LNCAP (cell line): ENCODE results near the gene KCNN3.
A peak's percentile ranks its signal among the peaks of the same experiment; 100 is the strongest.

Experiments
- TF ChIP-seq, protein P1 (sequence below): fragments of 450-650 bp; IDR thresholded peaks from 2 replicates; pipeline ENCODE4 v1.5.1; 2017; ENCODE audit warnings: mild to moderate bottlenecking

Gene KCNN3

DNA sequence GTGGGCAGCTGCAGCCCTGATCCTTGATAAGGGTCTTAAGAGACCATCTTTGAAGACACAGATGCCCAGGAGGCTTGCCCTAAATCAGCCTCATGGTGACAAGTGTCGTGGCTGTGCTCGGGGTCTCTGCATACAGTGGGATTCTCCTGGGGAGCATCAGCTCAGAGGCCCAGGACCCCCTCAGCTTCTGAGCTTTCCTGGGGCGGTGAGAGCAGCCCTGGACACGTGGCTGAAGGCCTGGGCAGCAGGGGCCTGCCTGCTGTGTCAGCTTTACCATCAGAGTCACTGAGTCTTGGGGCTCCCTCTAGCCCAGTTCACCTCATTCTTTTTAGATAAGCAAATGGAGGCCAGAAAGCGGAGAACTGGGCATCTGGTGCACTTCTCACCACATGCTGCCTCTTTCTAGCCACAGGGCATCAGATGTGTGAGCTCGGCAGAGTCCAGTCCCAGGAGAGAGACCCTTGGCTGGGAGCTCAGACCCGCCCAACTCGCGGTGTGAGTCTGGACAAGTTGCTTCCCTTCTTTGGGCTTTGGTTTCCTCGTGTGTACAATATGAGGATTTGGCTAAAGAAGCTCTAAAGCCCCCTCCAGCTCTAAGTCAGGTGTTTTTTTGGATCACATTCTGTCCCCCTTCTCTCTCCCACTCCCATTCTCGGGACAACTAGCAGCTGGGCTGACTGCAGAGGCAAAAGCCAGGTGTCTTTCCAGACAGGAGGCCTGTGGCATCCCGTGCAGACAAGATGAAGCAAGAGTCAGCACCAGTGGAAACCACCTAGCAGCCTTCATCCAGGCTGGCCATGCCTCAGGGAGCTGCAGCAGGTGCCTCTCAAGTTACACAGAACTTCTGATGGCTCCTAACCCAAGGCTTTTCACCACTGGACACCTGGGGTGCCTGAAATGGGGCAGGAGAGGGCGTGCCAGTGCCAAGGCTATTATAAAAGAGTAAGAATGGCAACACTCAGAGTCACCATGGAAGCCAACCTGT is 119.1 kb downstream of the KCNN3 start:
- TF ChIP-seq, protein P1, sequence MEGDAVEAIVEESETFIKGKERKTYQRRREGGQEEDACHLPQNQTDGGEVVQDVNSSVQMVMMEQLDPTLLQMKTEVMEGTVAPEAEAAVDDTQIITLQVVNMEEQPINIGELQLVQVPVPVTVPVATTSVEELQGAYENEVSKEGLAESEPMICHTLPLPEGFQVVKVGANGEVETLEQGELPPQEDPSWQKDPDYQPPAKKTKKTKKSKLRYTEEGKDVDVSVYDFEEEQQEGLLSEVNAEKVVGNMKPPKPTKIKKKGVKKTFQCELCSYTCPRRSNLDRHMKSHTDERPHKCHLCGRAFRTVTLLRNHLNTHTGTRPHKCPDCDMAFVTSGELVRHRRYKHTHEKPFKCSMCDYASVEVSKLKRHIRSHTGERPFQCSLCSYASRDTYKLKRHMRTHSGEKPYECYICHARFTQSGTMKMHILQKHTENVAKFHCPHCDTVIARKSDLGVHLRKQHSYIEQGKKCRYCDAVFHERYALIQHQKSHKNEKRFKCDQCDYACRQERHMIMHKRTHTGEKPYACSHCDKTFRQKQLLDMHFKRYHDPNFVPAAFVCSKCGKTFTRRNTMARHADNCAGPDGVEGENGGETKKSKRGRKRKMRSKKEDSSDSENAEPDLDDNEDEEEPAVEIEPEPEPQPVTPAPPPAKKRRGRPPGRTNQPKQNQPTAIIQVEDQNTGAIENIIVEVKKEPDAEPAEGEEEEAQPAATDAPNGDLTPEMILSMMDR = no peak

DNA sequence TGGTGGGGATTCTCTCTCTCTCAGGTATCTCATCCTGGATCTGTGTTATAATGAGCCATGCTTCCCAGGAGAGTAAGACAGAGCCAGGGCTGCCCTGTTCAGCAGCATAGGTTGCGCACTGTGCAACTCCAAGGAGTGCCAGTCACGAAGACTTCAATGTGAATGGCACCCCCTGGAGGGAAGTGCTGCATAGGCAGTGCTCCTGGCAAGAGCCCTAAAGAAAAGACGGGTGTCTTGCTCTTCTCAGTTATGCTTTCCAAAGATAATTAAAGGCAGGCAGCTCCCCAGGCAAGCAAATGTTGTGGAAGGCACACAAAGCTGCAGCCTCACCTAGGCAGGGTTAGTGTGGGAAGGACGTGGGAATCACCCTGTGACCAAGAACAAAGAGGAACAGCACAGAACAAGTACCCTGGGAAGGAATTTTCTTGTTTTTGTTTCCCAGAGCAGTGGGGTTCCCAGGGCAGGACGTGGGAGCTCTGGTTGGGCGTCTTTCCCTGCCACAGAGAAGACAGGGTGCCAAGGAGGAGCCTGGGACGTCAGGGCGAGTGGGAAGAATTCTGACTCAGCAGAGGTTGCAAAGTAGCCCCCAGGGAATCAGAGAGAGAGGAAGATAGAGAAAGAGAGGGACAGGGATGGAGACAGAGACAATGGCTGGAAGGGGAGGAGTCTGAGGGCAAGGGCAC is 120.9 kb downstream of the KCNN3 start:
- TF ChIP-seq, protein P1 = peak; percentile 41; the same call in 1 of the 2 replicates

DNA sequence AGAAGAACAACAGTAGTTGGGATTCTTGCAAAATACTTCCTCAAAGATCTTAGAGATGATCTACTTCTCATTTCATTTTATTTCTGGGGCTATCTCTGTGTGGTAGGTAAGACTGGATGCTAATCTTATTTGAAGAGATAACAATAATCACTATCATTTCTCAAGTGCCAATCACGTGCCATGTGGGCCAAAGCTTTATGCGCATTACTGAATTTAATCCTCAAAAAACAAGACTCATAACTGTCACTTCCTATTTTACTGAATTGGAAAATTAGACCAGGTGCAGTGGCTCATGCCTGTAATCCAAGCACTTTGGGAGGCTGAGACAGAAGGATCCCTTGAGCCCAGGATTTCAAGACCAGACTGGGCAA is 121.7 kb downstream of the KCNN3 start:
- TF ChIP-seq, protein P1 = no peak

DNA sequence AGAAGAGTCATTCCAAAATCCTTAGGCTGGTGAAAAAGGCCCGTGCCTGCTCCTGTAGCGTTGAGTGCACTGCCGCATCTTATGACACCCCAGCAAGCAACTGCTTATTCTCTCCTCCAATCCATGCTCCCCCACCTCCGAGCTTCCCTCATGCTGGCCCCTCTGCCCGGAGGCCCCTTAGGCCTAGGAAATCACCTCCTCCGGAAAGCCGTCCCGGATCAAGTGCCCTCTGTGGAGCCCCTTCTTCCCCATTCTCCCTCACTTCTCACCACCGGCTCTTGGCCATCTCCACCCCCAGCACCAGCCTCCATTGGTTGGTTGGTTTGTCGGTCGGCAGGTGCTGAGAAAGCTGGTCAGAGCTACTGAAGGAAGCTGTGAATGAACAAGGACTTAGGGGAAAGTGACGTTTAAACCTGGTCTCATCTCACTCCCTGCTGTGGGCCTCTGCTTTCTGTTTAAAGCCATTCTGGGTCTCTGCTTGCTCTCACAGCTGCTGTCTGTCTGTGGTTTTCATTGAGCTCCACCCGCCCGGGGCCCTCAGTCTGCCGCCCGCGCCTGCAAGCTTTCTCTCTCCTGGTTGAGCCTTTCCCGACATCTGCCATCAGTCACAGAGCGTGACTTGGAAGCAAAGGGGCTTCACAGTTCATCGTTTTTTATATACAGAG is 122.2 kb downstream of the KCNN3 start:
- TF ChIP-seq, protein P1 = no peak

DNA sequence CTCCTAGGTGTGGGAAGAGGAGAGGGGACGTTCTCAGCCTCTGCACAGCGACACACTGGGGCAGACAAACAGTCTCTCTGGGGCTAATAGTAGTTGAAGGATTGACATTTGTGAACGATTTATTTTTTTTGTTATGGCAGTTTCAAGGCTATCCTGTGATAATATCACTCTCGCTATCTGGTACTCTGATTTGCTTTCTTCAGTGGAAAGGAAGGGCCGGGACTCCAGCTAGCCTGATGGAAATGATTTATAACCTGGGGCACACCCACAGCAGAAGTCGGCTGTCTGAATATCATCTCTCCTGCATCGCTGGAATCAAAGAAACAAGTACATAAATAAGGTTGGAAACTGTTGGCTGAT is 122.7 kb downstream of the KCNN3 start:
- TF ChIP-seq, protein P1 = no peak

DNA sequence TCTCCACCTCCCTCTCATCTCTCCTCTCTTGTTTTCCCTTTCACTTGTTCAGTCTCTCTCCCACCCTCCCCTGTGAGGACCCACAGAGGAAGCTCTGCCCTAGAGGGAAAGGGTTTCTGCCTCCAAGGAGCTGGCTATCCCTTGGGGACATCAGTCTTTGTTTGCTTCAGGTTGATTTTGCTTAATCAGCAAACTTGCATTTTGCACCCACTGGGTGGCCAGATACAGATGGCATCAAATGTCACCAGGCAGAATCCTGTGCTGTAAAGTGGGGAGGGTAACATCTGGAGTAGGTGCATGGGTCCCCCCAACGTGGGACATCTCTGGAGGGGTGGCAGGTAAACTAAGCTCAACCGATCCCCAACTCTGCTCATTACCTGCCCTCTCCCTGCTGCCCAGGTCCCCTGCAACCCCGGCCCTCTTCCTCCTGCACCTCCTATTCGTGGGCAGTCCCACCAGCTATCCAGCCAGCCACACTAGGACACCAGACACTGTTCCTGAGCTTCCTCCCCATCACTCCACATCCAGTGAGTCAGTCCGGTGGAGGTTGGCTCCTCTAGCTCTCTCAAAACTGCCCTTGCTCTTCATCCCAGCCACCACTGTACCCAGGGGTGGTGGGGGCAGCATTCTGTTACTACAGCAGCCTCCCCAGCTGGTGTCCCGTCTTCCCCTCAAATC is 123.3 kb downstream of the KCNN3 start:
- TF ChIP-seq, protein P1 = no peak
